ENCODE results near the gene NTS. TPM values are rescaled to one million over a fixed set of nuclear protein-coding genes. Genes with fewer than 3 reads are reported as not detected.
A peak's percentile ranks its signal among the peaks of the same experiment; 100 is the strongest.

NTS gene
- total RNA-seq, result 0.32 TPM
- long read RNA-seq, result 0 reads

GRCh38 chr12:85874031-85874461 is at the start of gene NTS:
Gene NTS, plus strand, starts transcription at chr12:85874295. Its CDS starts 109 bp downstream, at chr12:85874404.
- DNase-seq (no peak), ATAC-seq (no peak)
- no peaks in the 10 kb centered on the region for H3K9me3 ChIP-seq
- no peaks in the 10 kb centered on the region for H3K27me3 ChIP-seq
- H3K4me1 ChIP-seq, result no peaks in the 10 kb centered on the region
- no peak within 1 kb of the TSS for H3K4me3 ChIP-seq
- no peaks in the 10 kb centered on the region for H3K36me3 ChIP-seq
- no peak within 1 kb of the TSS for H3K27ac ChIP-seq
- no peak for TF ChIP-seq CTCF (IDR thresholded peaks at IDR 0.05)
- intact Hi-C loops (cut with DNase I), result no loop called here

GRCh38 chr12:85825746-85826145 is 48.3 kb upstream of the NTS start:
- no peak for TF ChIP-seq CTCF (IDR thresholded peaks at IDR 0.05)
- no peaks in the 10 kb centered on the region for H3K27me3 ChIP-seq
- H3K9me3 ChIP-seq, result no peaks in the 10 kb centered on the region
- H3K27ac ChIP-seq, result no peak overlapping the region
- ATAC-seq (no peak), DNase-seq (no peak)
- no peaks in the 10 kb centered on the region for H3K36me3 ChIP-seq
- H3K4me1 ChIP-seq, result peaks cover 4% of the 10 kb centered on the region
- intact Hi-C loops (cut with DNase I), result no loop called here
- no peak overlapping the region for H3K4me3 ChIP-seq

GRCh38 chr12:85828576-85828975 is 45.5 kb upstream of the NTS start:
- no peak for TF ChIP-seq CTCF (IDR thresholded peaks at IDR 0.05)
- Histone ChIP-seq H3K27ac (no peak overlapping the region), H3K27me3 (no peaks in the 10 kb centered on the region), H3K9me3 (no peaks in the 10 kb centered on the region), H3K4me3 (no peak overlapping the region), H3K36me3 (no peaks in the 10 kb centered on the region), H3K4me1 (no peaks in the 10 kb centered on the region)
- no peak for DNase-seq
- intact Hi-C loops (cut with DNase I), result no loop called here
- ATAC-seq, result no peak

- intact Hi-C loops (cut with DNase I), result no loop called here
- Histone ChIP-seq H3K4me1 (no peaks in the 10 kb centered on the region), H3K36me3 (no peaks in the 10 kb centered on the region), H3K27me3 (no peaks in the 10 kb centered on the region), H3K9me3 (no peaks in the 10 kb centered on the region), H3K4me3 (no peak overlapping the region), H3K27ac (no peak overlapping the region)
- DNase-seq (no peak), ATAC-seq (no peak)
- TF ChIP-seq CTCF (IDR thresholded peaks at IDR 0.05), result no peak
These were observed 44.7 kb upstream of the NTS start for GRCh38 chr12:85829391-85829790.

GRCh38 chr12:85831327-85831990 is 42.6 kb upstream of the NTS start:
- no peaks in the 10 kb centered on the region for H3K4me1 ChIP-seq
- no peaks in the 10 kb centered on the region for H3K36me3 ChIP-seq
- H3K9me3 ChIP-seq, result no peaks in the 10 kb centered on the region
- H3K4me3 ChIP-seq, result peak overlapping the region; percentile 59
- H3K27ac ChIP-seq, result peak overlapping the region; percentile 12
- intact Hi-C loops (cut with DNase I), result no loop called here
- TF ChIP-seq CTCF (IDR thresholded peaks at IDR 0.05), result no peak
- DNase-seq (no peak), ATAC-seq (no peak)
- no peaks in the 10 kb centered on the region for H3K27me3 ChIP-seq

GRCh38 chr12:85833579-85833978 is 40.5 kb upstream of the NTS start:
- no peak for DNase-seq
- intact Hi-C loops (cut with DNase I), result no loop called here
- peak overlapping the region; percentile 84 for H3K27ac ChIP-seq
- TF ChIP-seq CTCF (IDR thresholded peaks at IDR 0.05), result no peak
- H3K36me3 ChIP-seq, result no peaks in the 10 kb centered on the region
- no peaks in the 10 kb centered on the region for H3K4me1 ChIP-seq
- no peaks in the 10 kb centered on the region for H3K9me3 ChIP-seq
- no peaks in the 10 kb centered on the region for H3K27me3 ChIP-seq
- H3K4me3 ChIP-seq, result peak overlapping the region; percentile 59
- ATAC-seq, result no peak
